WERI-Rb-1 (cell line): Measurements from ENCODE around the gene CCDC195.
"Not testable (repeated sequence)": the region's sequence is repeated elsewhere in the genome, so short reads cannot be mapped to it uniquely, and the experiment has no call there.

ENCODE experiments used
- DNase-seq: peaks from one replicate; pipeline ENCODE4 v3.0.0-alpha.2; 2020
- H3K27ac ChIP-seq: fragments of 250-450 bp; sonication (Bioruptor Pico); 2 replicates; pipeline ENCODE4 v1.5.1; 2020; ENCODE audit warnings: mild to moderate bottlenecking, moderate library complexity
- H3K27me3 ChIP-seq: fragments of 250-450 bp; sonication (Bioruptor Pico); 2 replicates; pipeline ENCODE4 v1.5.1; 2021; ENCODE audit warnings: mild to moderate bottlenecking, low read depth, moderate library complexity; ENCODE audit not compliant: insufficient read depth, severe bottlenecking
- H3K36me3 ChIP-seq: fragments of 250-450 bp; sonication (Bioruptor Pico); 2 replicates; pipeline ENCODE4 v1.5.1; 2020; ENCODE audit warnings: mild to moderate bottlenecking, moderate library complexity
- H3K4me3 ChIP-seq: 2 replicates; pipeline ENCODE4 v1.5.1; 2011; ENCODE audit warnings: low read depth, mild to moderate bottlenecking, control low read depth, low read length
- H3K9me3 ChIP-seq: fragments of 250-450 bp; sonication (Bioruptor Pico); 2 replicates; pipeline ENCODE4 v1.5.1; 2021; ENCODE audit warnings: mild to moderate bottlenecking, moderate library complexity; ENCODE audit not compliant: severe bottlenecking
- TF ChIP-seq, protein P1 (sequence below): IDR thresholded peaks from 2 replicates; pipeline ENCODE4 v1.5.1; 2011; ENCODE audit warnings: low read depth, mild to moderate bottlenecking, control low read depth, inconsistent platforms, low read length

CCDC195 gene

DNA sequence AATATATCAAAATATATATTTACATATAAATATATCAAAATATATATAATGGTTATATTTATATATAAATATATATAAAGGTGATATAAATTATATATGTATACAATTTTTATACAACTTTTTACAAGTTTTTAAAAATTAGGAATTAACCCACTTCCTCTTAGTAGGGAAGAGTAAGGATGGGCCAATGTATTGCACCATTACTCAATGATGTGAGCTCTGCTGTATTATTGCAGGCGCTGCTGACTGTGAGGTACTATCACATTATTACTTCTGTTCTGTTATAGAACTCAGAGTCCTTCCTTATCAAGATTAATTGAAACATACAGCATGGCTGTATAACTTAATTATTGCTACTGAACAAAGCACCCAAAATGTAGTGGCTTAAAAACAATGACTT lies 46.0 kb downstream of the CCDC195 start:
- no peak for DNase-seq
- TF ChIP-seq, protein P1, sequence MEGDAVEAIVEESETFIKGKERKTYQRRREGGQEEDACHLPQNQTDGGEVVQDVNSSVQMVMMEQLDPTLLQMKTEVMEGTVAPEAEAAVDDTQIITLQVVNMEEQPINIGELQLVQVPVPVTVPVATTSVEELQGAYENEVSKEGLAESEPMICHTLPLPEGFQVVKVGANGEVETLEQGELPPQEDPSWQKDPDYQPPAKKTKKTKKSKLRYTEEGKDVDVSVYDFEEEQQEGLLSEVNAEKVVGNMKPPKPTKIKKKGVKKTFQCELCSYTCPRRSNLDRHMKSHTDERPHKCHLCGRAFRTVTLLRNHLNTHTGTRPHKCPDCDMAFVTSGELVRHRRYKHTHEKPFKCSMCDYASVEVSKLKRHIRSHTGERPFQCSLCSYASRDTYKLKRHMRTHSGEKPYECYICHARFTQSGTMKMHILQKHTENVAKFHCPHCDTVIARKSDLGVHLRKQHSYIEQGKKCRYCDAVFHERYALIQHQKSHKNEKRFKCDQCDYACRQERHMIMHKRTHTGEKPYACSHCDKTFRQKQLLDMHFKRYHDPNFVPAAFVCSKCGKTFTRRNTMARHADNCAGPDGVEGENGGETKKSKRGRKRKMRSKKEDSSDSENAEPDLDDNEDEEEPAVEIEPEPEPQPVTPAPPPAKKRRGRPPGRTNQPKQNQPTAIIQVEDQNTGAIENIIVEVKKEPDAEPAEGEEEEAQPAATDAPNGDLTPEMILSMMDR: no peak
- H3K4me3 ChIP-seq: no peak overlapping the region
- no peaks in the 10 kb centered on the region for H3K9me3 ChIP-seq
- no peak overlapping the region for H3K27ac ChIP-seq
- H3K27me3 ChIP-seq: no peaks in the 10 kb centered on the region
- no peaks in the 10 kb centered on the region for H3K36me3 ChIP-seq

DNA sequence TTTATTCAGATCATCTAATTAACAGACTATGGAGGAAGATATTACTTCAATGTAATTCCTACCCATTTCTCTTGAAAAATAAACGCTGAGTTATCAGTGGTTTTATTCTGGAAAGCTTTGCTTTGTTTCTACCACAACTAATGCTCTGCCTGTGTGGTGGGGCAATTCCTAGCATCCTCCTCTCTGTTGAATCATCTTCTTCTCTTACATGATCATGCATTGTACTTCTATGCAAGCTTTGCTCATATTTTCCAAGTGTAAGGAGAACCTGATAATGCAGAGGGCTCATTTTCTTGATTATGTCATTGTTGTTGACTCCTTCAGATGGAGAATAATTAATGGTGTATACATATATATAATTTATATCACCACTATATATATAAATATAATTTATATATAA lies 46.7 kb downstream of the CCDC195 start:
- H3K4me3 ChIP-seq: no peak overlapping the region
- no peak for DNase-seq
- H3K27ac ChIP-seq: no peak overlapping the region
- TF ChIP-seq, protein P1: no peak
- H3K36me3 ChIP-seq: no peaks in the 10 kb centered on the region
- H3K9me3 ChIP-seq: no peaks in the 10 kb centered on the region
- no peaks in the 10 kb centered on the region for H3K27me3 ChIP-seq

DNA sequence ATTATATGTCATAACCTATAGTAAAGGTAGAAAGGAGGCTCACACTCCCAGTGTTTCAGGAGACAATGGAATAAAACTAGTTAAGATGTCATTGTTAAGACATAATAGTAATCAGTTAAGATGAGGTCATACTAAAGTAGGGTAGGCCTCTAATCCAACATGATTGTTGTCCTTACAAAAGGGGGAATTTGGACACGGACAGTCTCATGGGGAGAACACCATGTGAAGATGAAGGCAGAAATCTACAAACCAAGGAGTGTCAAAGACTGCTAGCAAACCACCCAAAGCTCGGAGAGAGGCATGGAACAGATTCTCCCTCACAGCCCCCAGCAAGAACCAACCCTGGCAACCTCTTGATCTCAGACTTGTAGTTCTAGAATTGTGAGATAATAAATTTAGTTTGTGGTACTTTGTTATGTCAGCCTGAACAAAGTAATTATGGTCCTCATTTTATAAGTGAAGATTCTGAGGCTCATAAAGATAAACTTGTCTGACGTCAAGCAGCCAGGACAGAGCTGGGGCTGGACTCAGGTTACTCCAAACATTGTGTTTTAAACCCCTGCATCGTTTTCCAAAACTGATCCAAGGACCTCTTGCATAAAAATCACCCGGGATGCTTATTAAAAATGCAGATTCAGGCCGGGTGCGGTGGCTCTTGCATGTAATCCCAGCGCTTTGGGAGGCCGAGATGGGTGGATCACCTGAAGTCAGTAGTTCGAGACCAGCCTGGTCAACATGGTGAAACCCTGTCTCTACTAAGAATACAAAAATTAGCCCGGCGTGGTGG lies 47.8 kb downstream of the CCDC195 start:
- Histone ChIP-seq H3K27ac (no peak overlapping the region), H3K9me3 (no peaks in the 10 kb centered on the region), H3K36me3 (no peaks in the 10 kb centered on the region), H3K27me3 (no peaks in the 10 kb centered on the region), H3K4me3 (no peak overlapping the region)
- DNase-seq: no peak
- TF ChIP-seq, protein P1: no peak

DNA sequence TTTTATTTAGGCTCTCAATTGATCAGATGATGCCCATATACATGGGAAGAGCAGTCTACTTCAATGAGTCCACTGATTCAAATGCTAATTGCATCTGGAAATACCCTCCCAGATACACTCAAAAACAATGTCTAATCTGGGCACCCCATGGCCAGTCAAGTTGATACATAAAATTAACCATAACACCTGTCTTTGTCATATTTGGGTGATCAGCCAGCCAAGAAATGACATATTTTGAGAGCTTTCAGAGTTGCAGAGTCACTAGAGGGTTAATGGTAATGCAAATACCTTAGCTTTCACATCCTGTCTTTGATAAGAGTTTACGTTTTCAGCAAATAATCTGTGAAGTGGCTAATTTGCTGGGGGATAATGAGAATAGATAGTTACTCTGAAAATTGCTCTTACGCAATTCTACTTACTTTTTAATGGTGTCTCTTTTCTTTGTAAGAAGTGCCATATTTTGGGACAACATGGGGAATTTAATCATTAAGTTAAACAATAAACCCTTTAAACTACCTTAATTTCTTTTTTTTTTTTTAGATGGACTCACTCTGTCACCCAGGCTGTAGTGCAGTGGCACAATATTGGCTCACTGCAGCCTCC lies 49.1 kb downstream of the CCDC195 start:
- DNase-seq: no peak
- no peaks in the 10 kb centered on the region for H3K27me3 ChIP-seq
- no peaks in the 10 kb centered on the region for H3K36me3 ChIP-seq
- H3K4me3 ChIP-seq: no peak overlapping the region
- no peak overlapping the region for H3K27ac ChIP-seq
- TF ChIP-seq, protein P1: no peak
- H3K9me3 ChIP-seq: peaks cover 4% of the 10 kb centered on the region

DNA sequence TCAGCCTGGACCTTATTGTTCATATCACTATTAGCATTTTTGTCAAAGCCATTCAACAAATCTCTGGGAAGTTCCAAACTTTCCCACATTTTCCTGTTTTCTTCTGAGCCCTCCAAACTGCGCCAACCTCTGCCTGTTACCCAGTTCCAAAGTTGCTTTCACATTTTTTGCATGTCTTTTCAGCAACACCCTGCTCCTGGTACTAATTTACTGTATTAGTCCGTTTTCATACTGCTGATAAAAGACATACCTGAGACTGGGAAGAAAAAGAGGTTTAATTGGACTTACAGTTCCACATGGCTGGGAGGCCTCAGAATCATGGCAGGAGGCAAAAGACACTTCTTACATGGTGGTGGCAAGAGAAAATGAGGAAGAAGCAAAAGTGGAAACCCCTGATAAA lies 52.8 kb downstream of the CCDC195 start:
- DNase-seq, H3K9me3 ChIP-seq, H3K36me3 ChIP-seq, H3K27me3 ChIP-seq, H3K4me3 ChIP-seq, H3K27ac ChIP-seq: not testable (repeated sequence)

DNA sequence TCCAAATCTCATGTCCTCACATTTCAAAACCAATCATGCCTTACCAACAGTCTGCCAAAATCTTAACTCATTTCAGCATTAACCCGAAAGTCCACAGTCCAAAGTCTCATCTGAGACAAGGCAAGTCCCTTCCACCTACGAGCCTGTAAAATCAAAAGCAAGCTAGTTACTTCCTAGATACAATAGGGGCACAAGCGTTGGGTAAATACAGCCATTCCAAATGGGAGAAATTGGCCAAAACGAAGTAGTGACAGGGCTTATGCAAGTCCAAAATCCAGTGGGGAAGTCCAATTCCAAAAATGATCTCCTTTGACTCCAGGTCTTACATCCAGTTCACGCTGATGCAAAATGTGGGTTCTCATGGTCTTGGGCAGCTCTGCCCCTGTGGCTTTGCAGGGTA lies 54.5 kb downstream of the CCDC195 start:
- H3K27me3 ChIP-seq, H3K27ac ChIP-seq, H3K4me3 ChIP-seq, DNase-seq, H3K36me3 ChIP-seq, H3K9me3 ChIP-seq: not testable (repeated sequence)

DNA sequence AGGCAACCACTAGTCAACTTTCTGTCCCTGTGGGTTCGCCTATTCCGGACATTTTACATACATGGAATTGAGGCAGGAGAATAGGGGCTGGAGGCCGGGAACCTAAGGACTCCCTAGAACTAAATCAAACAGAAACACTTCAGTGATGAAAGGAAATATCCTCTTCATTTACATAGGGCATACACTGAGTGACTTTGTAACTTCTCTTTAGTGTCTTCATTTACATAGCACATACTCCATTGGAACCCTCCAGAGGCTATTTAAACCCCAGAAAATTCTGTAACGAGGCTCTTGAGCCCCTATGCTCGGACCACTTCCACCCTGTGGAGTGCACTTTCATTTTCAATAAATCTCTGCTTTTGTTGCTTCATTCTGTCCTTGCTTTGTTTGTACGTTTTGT lies 56.5 kb downstream of the CCDC195 start:
- TF ChIP-seq, protein P1: no peak
- DNase-seq: no peak

More for the DNA sequence above, 56.5 kb downstream of the CCDC195 start:
- no peak overlapping the region for H3K4me3 ChIP-seq
- H3K27me3 ChIP-seq: no peaks in the 10 kb centered on the region
- no peak overlapping the region for H3K27ac ChIP-seq
- no peaks in the 10 kb centered on the region for H3K36me3 ChIP-seq
- H3K9me3 ChIP-seq: peaks cover 10% of the 10 kb centered on the region
